Measurements from ENCODE around the gene BTBD7.
A peak's percentile ranks its signal among the peaks of the same experiment; 100 is the strongest.

BTBD7 gene

DNA sequence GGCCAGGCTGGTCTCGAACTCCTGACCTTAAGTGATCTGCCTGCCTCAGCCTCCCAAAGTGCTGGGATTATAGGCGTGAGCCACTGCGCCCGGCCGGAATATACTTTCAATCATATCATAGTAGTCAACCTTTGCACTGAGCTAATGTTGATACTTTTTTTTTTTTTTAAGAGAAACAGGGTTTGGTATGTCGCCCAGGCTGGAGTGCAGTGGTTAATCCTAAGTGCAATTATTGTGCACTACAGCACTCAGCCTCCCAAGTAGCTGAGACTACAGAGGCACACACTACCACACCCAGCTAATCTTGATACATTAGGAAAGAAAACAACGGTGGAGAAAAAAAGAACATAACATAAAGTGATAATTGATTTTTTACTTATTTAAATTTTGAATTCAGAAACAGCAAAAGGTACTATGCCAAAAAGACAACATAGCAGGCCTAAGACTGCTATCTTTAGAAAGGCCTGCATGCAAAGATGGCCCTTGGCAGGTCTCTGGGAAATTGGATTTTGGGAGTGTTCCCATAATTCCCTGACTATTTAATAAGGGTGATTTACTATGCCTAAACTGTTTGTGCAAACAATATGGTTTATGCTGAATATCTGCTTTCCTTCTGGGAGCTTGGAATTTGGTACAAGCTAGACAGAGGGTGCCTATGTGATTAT, 15.5 kb downstream of the BTBD7 start:
- no peak for ATAC-seq
- no peak for TF ChIP-seq ZC3H10 (CRISPR knock-in tag; IDR thresholded peaks at IDR 0.05)
- TF ChIP-seq CREB5 (CRISPR knock-in tag; IDR thresholded peaks at IDR 0.05; ENCODE audit: low read depth): no peak
- no peak for TF ChIP-seq CSDC2 (CRISPR knock-in tag; IDR thresholded peaks at IDR 0.05)
- TF ChIP-seq TOX (CRISPR knock-in tag; IDR thresholded peaks at IDR 0.05; ENCODE audit: borderline replicate concordance): no peak
- no peak for TF ChIP-seq RARB (CRISPR knock-in tag; IDR thresholded peaks at IDR 0.05)
- TF ChIP-seq GLIS3 (CRISPR knock-in tag; IDR thresholded peaks at IDR 0.05): no peak
- TF ChIP-seq ESRRG (CRISPR knock-in tag; IDR thresholded peaks at IDR 0.05): no peak
- no peak for TF ChIP-seq BACH2 (CRISPR knock-in tag; IDR thresholded peaks at IDR 0.05; ENCODE audit: borderline replicate concordance)
- no peak for TF ChIP-seq PATZ1 (CRISPR knock-in tag; IDR thresholded peaks at IDR 0.05; ENCODE audit: borderline replicate concordance)
- TF ChIP-seq, protein P1, sequence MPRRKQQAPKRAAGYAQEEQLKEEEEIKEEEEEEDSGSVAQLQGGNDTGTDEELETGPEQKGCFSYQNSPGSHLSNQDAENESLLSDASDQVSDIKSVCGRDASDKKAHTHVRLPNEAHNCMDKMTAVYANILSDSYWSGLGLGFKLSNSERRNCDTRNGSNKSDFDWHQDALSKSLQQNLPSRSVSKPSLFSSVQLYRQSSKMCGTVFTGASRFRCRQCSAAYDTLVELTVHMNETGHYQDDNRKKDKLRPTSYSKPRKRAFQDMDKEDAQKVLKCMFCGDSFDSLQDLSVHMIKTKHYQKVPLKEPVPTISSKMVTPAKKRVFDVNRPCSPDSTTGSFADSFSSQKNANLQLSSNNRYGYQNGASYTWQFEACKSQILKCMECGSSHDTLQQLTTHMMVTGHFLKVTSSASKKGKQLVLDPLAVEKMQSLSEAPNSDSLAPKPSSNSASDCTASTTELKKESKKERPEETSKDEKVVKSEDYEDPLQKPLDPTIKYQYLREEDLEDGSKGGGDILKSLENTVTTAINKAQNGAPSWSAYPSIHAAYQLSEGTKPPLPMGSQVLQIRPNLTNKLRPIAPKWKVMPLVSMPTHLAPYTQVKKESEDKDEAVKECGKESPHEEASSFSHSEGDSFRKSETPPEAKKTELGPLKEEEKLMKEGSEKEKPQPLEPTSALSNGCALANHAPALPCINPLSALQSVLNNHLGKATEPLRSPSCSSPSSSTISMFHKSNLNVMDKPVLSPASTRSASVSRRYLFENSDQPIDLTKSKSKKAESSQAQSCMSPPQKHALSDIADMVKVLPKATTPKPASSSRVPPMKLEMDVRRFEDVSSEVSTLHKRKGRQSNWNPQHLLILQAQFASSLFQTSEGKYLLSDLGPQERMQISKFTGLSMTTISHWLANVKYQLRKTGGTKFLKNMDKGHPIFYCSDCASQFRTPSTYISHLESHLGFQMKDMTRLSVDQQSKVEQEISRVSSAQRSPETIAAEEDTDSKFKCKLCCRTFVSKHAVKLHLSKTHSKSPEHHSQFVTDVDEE (CRISPR knock-in tag; IDR thresholded peaks at IDR 0.05): no peak
- no peak for TF ChIP-seq ZNF70 (CRISPR knock-in tag; IDR thresholded peaks at IDR 0.05)
- TF ChIP-seq TCF4 (CRISPR knock-in tag; IDR thresholded peaks at IDR 0.05; ENCODE audit: borderline replicate concordance): no peak
- no peak for TF ChIP-seq ISL1 (CRISPR knock-in tag; IDR thresholded peaks at IDR 0.05)
- TF ChIP-seq ZNF565 (CRISPR knock-in tag; conservative IDR thresholded peaks at IDR 0.05; ENCODE audit: low read depth): no peak
- TF ChIP-seq ZFP30 (CRISPR knock-in tag; IDR thresholded peaks at IDR 0.05): no peak
- TF ChIP-seq POU6F1 (CRISPR knock-in tag; IDR thresholded peaks at IDR 0.05; ENCODE audit: borderline replicate concordance, low read depth): no peak
- no peak for TF ChIP-seq SNAI2 (CRISPR knock-in tag; IDR thresholded peaks at IDR 0.05)
- no peak for TF ChIP-seq ZNF8 (CRISPR knock-in tag; IDR thresholded peaks at IDR 0.05)

DNA sequence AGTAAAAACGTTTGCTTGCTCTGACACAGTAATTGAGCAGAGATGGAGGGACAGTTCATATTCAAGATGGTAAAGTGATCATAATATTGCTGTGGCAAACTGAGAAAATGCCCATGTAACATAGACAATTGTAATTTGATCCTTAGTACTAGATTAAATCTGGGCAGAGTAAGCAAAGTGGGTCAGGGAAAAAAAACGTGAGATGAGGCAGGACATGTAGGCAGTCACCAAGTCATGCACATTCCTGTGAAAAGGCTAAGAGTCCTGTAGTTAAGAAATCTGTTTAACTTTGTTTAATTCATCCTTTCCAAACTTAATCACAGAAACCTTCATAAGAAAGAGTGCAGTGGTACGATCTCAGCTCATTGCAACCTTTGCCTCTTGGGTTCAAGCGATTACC, 16.1 kb downstream of the BTBD7 start:
- TF ChIP-seq ARNTL (CRISPR knock-in tag; IDR thresholded peaks at IDR 0.05; ENCODE audit: borderline replicate concordance, low read depth) (no peak), TCF4 (CRISPR knock-in tag; IDR thresholded peaks at IDR 0.05; ENCODE audit: borderline replicate concordance) (no peak), CSDC2 (CRISPR knock-in tag; IDR thresholded peaks at IDR 0.05) (no peak), TOX (CRISPR knock-in tag; IDR thresholded peaks at IDR 0.05; ENCODE audit: borderline replicate concordance) (no peak), POU6F1 (CRISPR knock-in tag; IDR thresholded peaks at IDR 0.05; ENCODE audit: borderline replicate concordance, low read depth) (no peak), ZFP30 (CRISPR knock-in tag; IDR thresholded peaks at IDR 0.05) (no peak), OSR1 (CRISPR knock-in tag; IDR thresholded peaks at IDR 0.05) (no peak), CSRNP3 (CRISPR knock-in tag; IDR thresholded peaks at IDR 0.05) (no peak), PPARA (CRISPR knock-in tag; IDR thresholded peaks at IDR 0.05; ENCODE audit: borderline replicate concordance) (no peak), RARB (CRISPR knock-in tag; IDR thresholded peaks at IDR 0.05) (no peak)
- TF ChIP-seq, protein P1 (CRISPR knock-in tag; IDR thresholded peaks at IDR 0.05): no peak
- peak; percentile 27; the same call in 1 of the 3 replicates for ATAC-seq
